Measurements from ENCODE around the gene SLC25A41.

GRCh38 chr19:6440905-6441304, 7.3 kb upstream of the SLC25A41 start:
- TF ChIP-seq CTCF (IDR thresholded peaks at IDR 0.05; ENCODE audit: insufficient read depth, low read length, poor library complexity, severe bottlenecking) (no peak), EZH2phosphoT487 (conservative IDR thresholded peaks at IDR 0.05; ENCODE audit: low read length) (no peak)

Data from SU-DHL-6 (cell line).